Measurements from ENCODE around the gene ASB13. TPM values are rescaled to one million over a fixed set of nuclear protein-coding genes. Genes with fewer than 3 reads are reported as not detected.

ASB13 gene
- total and polyA plus RNA-seq, 2 of the 13 experiments (the other 11 are each of a cell fraction or from before 2014, with no cell fraction given) = 9.3 to 15.4 TPM

GRCh38 chr10:5632446-5632845 lies 33.9 kb downstream of the ASB13 start:
- CTCF ChIA-PET (ENCODE audit: low intra/inter-chr PET ratio, low total read pairs) = no interaction called here
- TF ChIP-seq HNF1B (CRISPR knock-in tag; IDR thresholded peaks at IDR 0.05) = peak; percentile 93
- peak; percentile 79 for TF ChIP-seq HOXA5 (CRISPR knock-in tag; IDR thresholded peaks at IDR 0.05)
- 0 out of 2 replicates have a peak, but pooled peaks have one; percentile 17 for TF ChIP-seq FOXP4 (CRISPR knock-in tag; IDR thresholded peaks at IDR 0.05)
- TF ChIP-seq BCL6 (CRISPR knock-in tag; IDR thresholded peaks at IDR 0.05) = 0 out of 2 replicates have a peak, but pooled peaks have one; percentile 25
- 0 out of 2 replicates have a peak, but pooled peaks have one; percentile 19 for TF ChIP-seq RERE (CRISPR knock-in tag; IDR thresholded peaks at IDR 0.05; ENCODE audit: low read depth)
- TF ChIP-seq ARID5B (CRISPR knock-in tag; IDR thresholded peaks at IDR 0.05) = peak; percentile 81
- peak; percentile 40 for TF ChIP-seq ZFY (CRISPR knock-in tag; IDR thresholded peaks at IDR 0.05)
- no peak for TF ChIP-seq CENPBD1 (CRISPR knock-in tag; IDR thresholded peaks at IDR 0.05; ENCODE audit: borderline replicate concordance, low read depth)
- no peak for TF ChIP-seq HHEX (CRISPR knock-in tag; IDR thresholded peaks at IDR 0.05)
- no peak for TF ChIP-seq RFX1 (IDR thresholded peaks at IDR 0.05)
- 0 out of 2 replicates have a peak, but pooled peaks have one; percentile 19 for TF ChIP-seq HDAC2 (CRISPR knock-in tag; IDR thresholded peaks at IDR 0.05)

More at GRCh38 chr10:5632446-5632845, 33.9 kb downstream of the ASB13 start:
- FAIRE-seq (peak; percentile 76), DNase-seq (ENCODE audit: low spot score) (peak; percentile 80), ATAC-seq (peak; percentile 81)
- Histone ChIP-seq H3K4me1 (ENCODE audit: insufficient read depth, low read length) (peaks cover 51% of the 10 kb centered on the region), H3K9me3 (ENCODE audit: low read length) (no peaks in the 10 kb centered on the region), H3K9ac (ENCODE audit: insufficient read depth, low read depth, low read length) (no peak overlapping the region), H2AFZ (ENCODE audit: low read length) (no peak overlapping the region), H3K79me2 (ENCODE audit: insufficient read depth, low read length) (no peaks in the 10 kb centered on the region), H3K27me3 (ENCODE audit: control insufficient read depth in 1 of 2, insufficient read depth in 2 of 2, low read length in 2 of 2) (no peaks in the 10 kb centered on the region; a peak in 1 of 5 replicates), H3K27ac (ENCODE audit: extremely low read length, insufficient read depth, low read length) (no peak overlapping the region), H3K36me3 (replicated peaks in 1 of 2; ENCODE audit: control insufficient read depth in 1 of 2, insufficient read depth in 2 of 2, low read length in 2 of 2) (no peaks in the 10 kb centered on the region), H4K20me1 (ENCODE audit: insufficient read depth, low read length) (no peaks in the 10 kb centered on the region; the same call in 1 of the 2 replicates), H3K4me3 (replicated peaks in 1 of 3; ENCODE audit: insufficient read depth in 1 of 3, low read depth in 2 of 3, low read length in 3 of 3) (peak overlapping the region in 2 of 3 experiments; percentile 8 to 56; a peak in 3 of 6 replicates), H3K4me2 (ENCODE audit: low read depth, low read length) (peak overlapping the region; percentile 79)
- POLR2A ChIA-PET = interaction anchor here (1.0 to 1.1 kb wide), 2 partner anchors 28 to 186 kb away, joined by 3 to 4 read pairs; no protein-coding TSS in a partner anchor
- in situ Hi-C loops (cut with HindIII; ENCODE audit: extremely low pct_ligation_motif_present, low pct_unique_long_range_greater_than_20kb) = no loop called here
- intact Hi-C loops (cut with micrococcal nuclease; ENCODE audit: unreplicated experiment) = loop anchor here (5.0 kb wide), 1 partner anchor 35 kb away; the partner anchor contains the start of gene ASB13
- WGBS (ENCODE audit: low lambda C conversion rate) = 0% methylated on average over 4 of the region's 4 CpGs
- BruUV-seq (replicated peaks) = no TSS peak
